Adipose tissue (tissue), 3 donors: Measurements from ENCODE around the gene TARDBP. TPM values are rescaled to one million over a fixed set of nuclear protein-coding genes. Genes with fewer than 3 reads are reported as not detected.
"Not testable (repeated sequence)": the region's sequence is repeated elsewhere in the genome, so short reads cannot be mapped to it uniquely, and the experiment has no call there.

Source experiments
- H3K27ac ChIP-seq: one replicate; pipeline ENCODE4 v1.5.1; 2013; ENCODE audit warnings: low read depth, low read length
- WGBS, 3 donors: extraction: QIAGEN DNeasy Blood & Tissue Kit; methylation state at CpG; one replicate each; pipeline ENCODE4 v1.1.7; 2013; 5-methylcytosine and 5-hydroxymethylcytosine counted together
- polyA plus RNA-seq, 3 donors: library from polyadenylated mRNA; stranded (reverse); fragments of 200-250 nt; gene quantifications; one replicate each; pipeline ENCODE4 v1.2.3, GENCODE V29; 2013
- donor health status: healthy with polysubstance abuse.
- donor health status: Bipolar disorder and iron deficiency.
- donor health status: healthy.

Gene TARDBP
- polyA plus RNA-seq, 3 donors, result 54.7 to 152 (median 132) TPM

- 49 to 59% (median 59%) methylated on average over 18 of the region's 18 CpGs for WGBS, 3 donors
- not testable (repeated sequence) for H3K27ac ChIP-seq
Observed at GRCh38 chr1:11037019-11037739, 24.7 kb downstream of the TARDBP start.

GRCh38 chr1:11037740-11038182 is 25.3 kb downstream of the TARDBP start:
- 0 to 3% (median 1%) methylated on average over 8 of the region's 8 CpGs for WGBS, 3 donors

GRCh38 chr1:11039351-11040104 is 27.1 kb downstream of the TARDBP start:
- WGBS, 3 donors, result 62 to 80% (median 79%) methylated on average over 2 of the region's 2 CpGs

More at GRCh38 chr1:11037740-11038182, 25.3 kb downstream of the TARDBP start:
- H3K27ac ChIP-seq, result no peak overlapping the region

GRCh38 chr1:11040105-11040429 is 27.6 kb downstream of the TARDBP start:
- not testable (repeated sequence) for H3K27ac ChIP-seq
- 90 to 95% (median 92%) methylated on average over 7 of the region's 7 CpGs for WGBS, 3 donors

More at GRCh38 chr1:11039351-11040104, 27.1 kb downstream of the TARDBP start:
- H3K27ac ChIP-seq, result no peak overlapping the region

- no peak overlapping the region for H3K27ac ChIP-seq
Observed at GRCh38 chr1:11041048-11041447, 28.6 kb downstream of the TARDBP start.

GRCh38 chr1:11042065-11042464 is 29.6 kb downstream of the TARDBP start:
- H3K27ac ChIP-seq, result no peak overlapping the region
- 74 to 81% (median 80%) methylated on average over 3 of the region's 3 CpGs for WGBS, 3 donors

GRCh38 chr1:11042995-11043874 is 30.8 kb downstream of the TARDBP start:
- no peak overlapping the region for H3K27ac ChIP-seq
- 73 to 80% (median 79%) methylated on average over 19 of the region's 19 CpGs for WGBS, 3 donors

- 74 to 81% (median 79%) methylated on average over 16 of the region's 16 CpGs for WGBS, 3 donors
Observed at GRCh38 chr1:11044086-11044848, 31.8 kb downstream of the TARDBP start.

GRCh38 chr1:11044849-11045427 is 32.5 kb downstream of the TARDBP start:
- H3K27ac ChIP-seq, result no peak overlapping the region
- WGBS, 3 donors, result 82 to 83% (median 83%) methylated on average over 14 to 16 of the region's 16 CpGs

More at GRCh38 chr1:11044086-11044848, 31.8 kb downstream of the TARDBP start:
- H3K27ac ChIP-seq, result no peak overlapping the region

- H3K27ac ChIP-seq, result no peak overlapping the region
- 52 to 62% (median 61%) methylated on average over 30 to 32 of the region's 32 CpGs for WGBS, 3 donors
Observed at GRCh38 chr1:11045428-11046269, 33.2 kb downstream of the TARDBP start.

- 75 to 87% (median 86%) methylated on average over 8 of the region's 8 CpGs for WGBS, 3 donors
- H3K27ac ChIP-seq, result no peak overlapping the region
Observed at GRCh38 chr1:11046270-11046566, 33.8 kb downstream of the TARDBP start.

- 93 to 94% (median 94%) methylated on average over 23 to 28 of the region's 28 CpGs for WGBS, 3 donors
- no peak within 1 kb of the TSS for H3K27ac ChIP-seq
Observed at GRCh38 chr1:11046625-11047365, 34.3 kb downstream of the TARDBP start, which contains the start of gene MASP2. TSS of gene MASP2 (minus strand) at chr1:11047239. CDS start at chr1:11047207, 32 bp downstream.

GRCh38 chr1:11051121-11051520 is 38.7 kb downstream of the TARDBP start:
- WGBS, 3 donors, result 88 to 94% (median 89%) methylated on average over 10 of the region's 10 CpGs

GRCh38 chr1:11051781-11052511 is 39.5 kb downstream of the TARDBP start:
- WGBS, 3 donors, result 42 to 50% (median 50%) methylated on average over 19 of the region's 19 CpGs
- H3K27ac ChIP-seq, result no peak overlapping the region

More at GRCh38 chr1:11051121-11051520, 38.7 kb downstream of the TARDBP start:
- not testable (repeated sequence) for H3K27ac ChIP-seq

- WGBS, 3 donors, result 13 to 30% (median 29%) methylated on average over 29 of the region's 29 CpGs
- H3K27ac ChIP-seq, result no peak overlapping the region
Observed at GRCh38 chr1:11052839-11053757, 40.6 kb downstream of the TARDBP start.
